Measurements from ENCODE around the gene BTBD9.

BTBD9 gene

DNA sequence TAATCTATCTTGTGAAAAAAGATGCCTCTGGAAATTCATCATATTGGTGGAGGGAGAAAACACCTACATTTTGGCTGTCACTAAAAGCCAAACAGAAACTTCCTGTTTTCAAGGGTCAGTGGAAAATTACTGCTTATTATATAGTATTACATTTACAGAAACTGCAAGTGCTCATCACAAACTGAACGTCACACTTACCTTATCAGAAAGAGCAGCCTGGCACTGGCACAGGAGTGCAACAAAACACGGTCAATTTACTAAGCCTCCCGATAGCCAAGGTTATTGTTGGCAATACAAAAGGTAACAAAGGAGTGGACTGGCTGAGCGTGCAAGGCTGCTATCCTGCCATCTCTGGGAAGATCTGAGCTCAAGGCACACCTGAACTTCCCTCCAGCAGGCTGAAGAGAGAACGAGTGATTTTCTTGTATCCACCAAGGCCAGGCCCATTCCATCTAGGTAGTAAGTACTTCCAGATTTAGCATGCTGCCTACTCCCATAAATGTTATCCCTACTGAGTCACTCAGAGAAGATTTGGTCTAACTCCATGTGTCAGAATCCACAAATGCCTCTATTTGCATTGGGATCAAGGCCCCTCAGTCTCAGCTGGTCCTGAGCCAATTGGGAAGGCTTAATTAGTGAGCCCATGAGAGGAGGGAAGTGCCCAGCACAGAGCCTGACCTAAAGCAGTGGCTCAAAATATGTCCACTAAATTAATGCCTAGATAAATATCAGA lies 399.8 kb downstream of the BTBD9 start:
- H3K9ac ChIP-seq (ENCODE audit: insufficient read length): no peak overlapping the region
- TF ChIP-seq FOXP2 (optimal IDR thresholded peaks at IDR 0.05; ENCODE audit: control extremely low read depth, extremely low read length, insufficient read depth): no peak
- TF ChIP-seq POLR2AphosphoS5 (IDR thresholded peaks at IDR 0.05; ENCODE audit: borderline replicate concordance, low read depth, low read length): no peak
- no peak for TF ChIP-seq EZH2 (IDR thresholded peaks at IDR 0.05)

GRCh38 chr6:38236631-38237030 lies 403.1 kb downstream of the BTBD9 start:
- Histone ChIP-seq H3K9me3 (ENCODE audit: low read depth, low read length) (no peaks in the 10 kb centered on the region), H3K36me3 (ENCODE audit: insufficient read depth, low read length) (no peaks in the 10 kb centered on the region), H3K27ac (no peak overlapping the region), H3K9ac (ENCODE audit: insufficient read length) (no peak overlapping the region), H3K4me3 (no peak overlapping the region)
- no peak for TF ChIP-seq FOXP2 (optimal IDR thresholded peaks at IDR 0.05; ENCODE audit: control extremely low read depth, extremely low read length, insufficient read depth)
- no peak for TF ChIP-seq EZH2 (IDR thresholded peaks at IDR 0.05)
- no peak for TF ChIP-seq POLR2AphosphoS5 (IDR thresholded peaks at IDR 0.05; ENCODE audit: borderline replicate concordance, low read depth, low read length)
- no peak for DNase-seq (ENCODE audit: low read depth, low spot score)

More for the DNA sequence above, 399.8 kb downstream of the BTBD9 start:
- no peak for DNase-seq (ENCODE audit: low read depth, low spot score)
- H3K36me3 ChIP-seq (ENCODE audit: insufficient read depth, low read length): no peaks in the 10 kb centered on the region
- H3K9me3 ChIP-seq (ENCODE audit: low read depth, low read length): no peaks in the 10 kb centered on the region
- no peak overlapping the region for H3K4me3 ChIP-seq
- H3K27ac ChIP-seq: no peak overlapping the region

- no peaks in the 10 kb centered on the region for H3K9me3 ChIP-seq (ENCODE audit: low read depth, low read length)
- H3K36me3 ChIP-seq (ENCODE audit: insufficient read depth, low read length): no peaks in the 10 kb centered on the region
- TF ChIP-seq EZH2 (IDR thresholded peaks at IDR 0.05): no peak
- TF ChIP-seq POLR2AphosphoS5 (IDR thresholded peaks at IDR 0.05; ENCODE audit: borderline replicate concordance, low read depth, low read length): no peak
- no peak for TF ChIP-seq FOXP2 (optimal IDR thresholded peaks at IDR 0.05; ENCODE audit: control extremely low read depth, extremely low read length, insufficient read depth)
- H3K9ac ChIP-seq (ENCODE audit: insufficient read length): no peak overlapping the region
- no peak overlapping the region for H3K4me3 ChIP-seq
- no peak overlapping the region for H3K27ac ChIP-seq
- no peak for DNase-seq (ENCODE audit: low read depth, low spot score)
Measured at GRCh38 chr6:38234934-38235682, 404.6 kb downstream of the BTBD9 start.

- H3K4me3 ChIP-seq: no peak overlapping the region
- H3K9me3 ChIP-seq (ENCODE audit: low read depth, low read length): no peaks in the 10 kb centered on the region
- no peak overlapping the region for H3K9ac ChIP-seq (ENCODE audit: insufficient read length)
- H3K27ac ChIP-seq: no peak overlapping the region
- no peak for DNase-seq (ENCODE audit: low read depth, low spot score)
- TF ChIP-seq EZH2 (IDR thresholded peaks at IDR 0.05) (no peak), FOXP2 (optimal IDR thresholded peaks at IDR 0.05; ENCODE audit: control extremely low read depth, extremely low read length, insufficient read depth) (no peak), POLR2AphosphoS5 (IDR thresholded peaks at IDR 0.05; ENCODE audit: borderline replicate concordance, low read depth, low read length) (no peak)
- H3K36me3 ChIP-seq (ENCODE audit: insufficient read depth, low read length): no peaks in the 10 kb centered on the region
Measured at GRCh38 chr6:38234141-38234540, 405.6 kb downstream of the BTBD9 start.

DNA sequence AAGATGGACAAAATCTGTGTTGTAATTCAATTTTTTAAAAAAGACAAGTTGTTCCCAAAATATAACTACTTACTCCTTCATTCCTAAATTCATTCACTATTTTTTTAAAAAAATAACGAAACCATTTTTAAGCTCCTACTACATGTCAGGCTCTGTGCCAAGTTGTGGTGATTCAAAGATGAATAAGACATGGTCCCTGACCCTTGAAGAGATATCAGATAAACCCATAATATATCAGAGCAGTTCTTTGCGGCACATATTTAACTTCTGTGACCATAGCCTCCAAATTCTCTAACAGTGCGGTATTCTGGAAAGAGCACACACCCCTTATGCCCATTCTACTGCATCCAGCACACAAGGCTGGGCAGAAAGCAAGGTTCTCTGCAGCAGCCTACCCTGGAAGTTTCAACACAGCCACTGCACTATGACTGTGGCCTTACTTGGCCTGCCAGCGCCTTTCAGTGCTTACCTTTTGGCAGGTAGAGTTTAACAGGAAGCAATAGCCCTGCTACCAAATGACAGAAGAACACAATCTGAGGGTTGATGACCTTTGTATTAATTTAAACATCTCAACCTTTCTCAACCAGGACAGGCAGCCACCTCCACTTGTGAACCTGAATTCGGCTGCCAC lies 406.5 kb downstream of the BTBD9 start:
- no peak for DNase-seq (ENCODE audit: low read depth, low spot score)
- TF ChIP-seq POLR2AphosphoS5 (IDR thresholded peaks at IDR 0.05; ENCODE audit: borderline replicate concordance, low read depth, low read length): no peak
- TF ChIP-seq FOXP2 (optimal IDR thresholded peaks at IDR 0.05; ENCODE audit: control extremely low read depth, extremely low read length, insufficient read depth): no peak
- no peak for TF ChIP-seq EZH2 (IDR thresholded peaks at IDR 0.05)
- H3K27ac ChIP-seq: no peak overlapping the region
- H3K9me3 ChIP-seq (ENCODE audit: low read depth, low read length): no peaks in the 10 kb centered on the region
- no peaks in the 10 kb centered on the region for H3K36me3 ChIP-seq (ENCODE audit: insufficient read depth, low read length)
- H3K9ac ChIP-seq (ENCODE audit: insufficient read length): no peak overlapping the region
- H3K4me3 ChIP-seq: no peak overlapping the region

DNA sequence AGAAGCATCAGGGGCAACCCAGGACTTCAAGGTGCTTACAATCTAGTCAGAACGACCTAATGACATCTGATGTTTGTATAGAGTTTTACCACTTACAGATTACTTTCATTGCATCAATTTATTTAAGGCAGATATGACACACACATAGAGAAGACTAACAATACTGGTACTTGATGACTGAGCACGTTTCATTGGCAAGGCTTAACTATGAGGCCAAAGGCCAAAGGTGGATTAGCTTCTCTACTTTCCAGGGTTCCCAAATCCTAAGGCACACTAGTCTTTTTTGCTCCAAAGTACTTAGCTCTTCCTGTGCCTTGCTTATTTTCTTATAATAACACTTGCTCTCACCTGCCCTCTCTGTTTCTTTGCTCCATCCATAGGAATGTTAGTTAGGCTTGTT lies 414.0 kb downstream of the BTBD9 start:
- Histone ChIP-seq H3K36me3 (ENCODE audit: insufficient read depth, low read length) (no peaks in the 10 kb centered on the region), H3K9me3 (ENCODE audit: low read depth, low read length) (no peaks in the 10 kb centered on the region), H3K4me3 (no peak overlapping the region), H3K9ac (ENCODE audit: insufficient read length) (no peak overlapping the region), H3K27ac (no peak overlapping the region)
- no peak for DNase-seq (ENCODE audit: low read depth, low spot score)
- TF ChIP-seq EZH2 (IDR thresholded peaks at IDR 0.05): no peak
- TF ChIP-seq FOXP2 (optimal IDR thresholded peaks at IDR 0.05; ENCODE audit: control extremely low read depth, extremely low read length, insufficient read depth): no peak
- no peak for TF ChIP-seq POLR2AphosphoS5 (IDR thresholded peaks at IDR 0.05; ENCODE audit: borderline replicate concordance, low read depth, low read length)

DNA sequence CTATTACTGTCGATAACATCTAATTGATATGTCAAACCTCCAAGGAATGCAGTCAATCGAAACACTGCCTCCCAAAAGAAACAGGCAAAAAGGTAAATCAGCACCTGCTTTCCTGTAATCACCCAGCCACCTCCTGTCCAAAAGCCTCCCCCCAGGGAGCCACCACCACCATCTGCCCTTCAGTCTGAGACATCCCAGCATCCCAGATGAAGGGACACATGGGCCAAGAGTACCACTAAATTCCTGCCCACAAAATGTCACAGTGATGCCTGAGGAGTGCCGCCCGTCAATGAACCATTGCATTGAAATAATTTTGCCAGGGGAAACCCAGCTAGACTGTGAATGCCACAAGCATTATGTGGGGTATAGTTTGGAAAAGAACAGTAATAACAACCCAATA lies 418.5 kb downstream of the BTBD9 start:
- no peaks in the 10 kb centered on the region for H3K9me3 ChIP-seq (ENCODE audit: low read depth, low read length)

GRCh38 chr6:38220069-38220723 lies 419.5 kb downstream of the BTBD9 start:
- no peaks in the 10 kb centered on the region for H3K36me3 ChIP-seq (ENCODE audit: insufficient read depth, low read length)
- no peak for DNase-seq (ENCODE audit: low read depth, low spot score)
- H3K27ac ChIP-seq: no peak overlapping the region

More for the DNA sequence above, 418.5 kb downstream of the BTBD9 start:
- no peak overlapping the region for H3K27ac ChIP-seq
- TF ChIP-seq FOXP2 (optimal IDR thresholded peaks at IDR 0.05; ENCODE audit: control extremely low read depth, extremely low read length, insufficient read depth) (no peak), POLR2AphosphoS5 (IDR thresholded peaks at IDR 0.05; ENCODE audit: borderline replicate concordance, low read depth, low read length) (no peak), EZH2 (IDR thresholded peaks at IDR 0.05) (no peak)
- H3K36me3 ChIP-seq (ENCODE audit: insufficient read depth, low read length): no peaks in the 10 kb centered on the region
- DNase-seq (ENCODE audit: low read depth, low spot score): no peak
- no peak overlapping the region for H3K9ac ChIP-seq (ENCODE audit: insufficient read length)
- H3K4me3 ChIP-seq: no peak overlapping the region

More at GRCh38 chr6:38220069-38220723, 419.5 kb downstream of the BTBD9 start:
- Histone ChIP-seq H3K9me3 (ENCODE audit: low read depth, low read length) (no peaks in the 10 kb centered on the region), H3K4me3 (no peak overlapping the region), H3K9ac (ENCODE audit: insufficient read length) (no peak overlapping the region)
- TF ChIP-seq FOXP2 (optimal IDR thresholded peaks at IDR 0.05; ENCODE audit: control extremely low read depth, extremely low read length, insufficient read depth): no peak
- TF ChIP-seq EZH2 (IDR thresholded peaks at IDR 0.05): no peak
- TF ChIP-seq POLR2AphosphoS5 (IDR thresholded peaks at IDR 0.05; ENCODE audit: borderline replicate concordance, low read depth, low read length): no peak
